ENCODE results near the gene DLG2. TPM values are rescaled to one million over a fixed set of nuclear protein-coding genes. Genes with fewer than 3 reads are reported as not detected.

DLG2 gene
- total and polyA plus RNA-seq, 2 of the 8 experiments (the other 6 are each of a cell fraction or from before 2014, with no cell fraction given): 1.7 to 14.3 TPM

- Histone ChIP-seq H2BK120ac (replicated peaks; ENCODE audit: low read depth, low read length) (no peak overlapping the region), H3K4me3 (ENCODE audit: extremely low read depth in 1 of 4, insufficient read depth in 2 of 4, low read depth in 3 of 4, low read length in 4 of 4) (no peak overlapping the region), H3K4ac (replicated peaks; ENCODE audit: insufficient read length, low read depth, low read length) (no peak overlapping the region), H4K91ac (replicated peaks; ENCODE audit: insufficient read length, low read length) (no peak overlapping the region), H3K27me3 (replicated peaks in 1 of 4; ENCODE audit: control insufficient read depth in 3 of 4, extremely low read depth in 1 of 4, insufficient read depth in 3 of 4, low read length in 3 of 4) (no peaks in the 10 kb centered on the region), H3K23ac (ENCODE audit: insufficient read length) (no peak overlapping the region), H4K5ac (ENCODE audit: insufficient read length, low read depth, low read length) (no peak overlapping the region), H3K23me2 (ENCODE audit: low read depth, low read length) (no peaks in the 10 kb centered on the region), H4K8ac (ENCODE audit: extremely low read depth, insufficient read depth, low read length) (no peak overlapping the region), H2AFZ (ENCODE audit: low read length) (no peak overlapping the region), H2BK20ac (ENCODE audit: low read length) (no peak overlapping the region), H2BK15ac (ENCODE audit: low read length) (no peak overlapping the region), H4K20me1 (replicated peaks in 1 of 2; ENCODE audit: control insufficient read depth in 1 of 2, insufficient read depth in 2 of 2, low read length in 2 of 2) (no peaks in the 10 kb centered on the region), H3K56ac (replicated peaks; ENCODE audit: insufficient read length, low read depth, low read length) (no peak overlapping the region), H3K79me2 (ENCODE audit: control insufficient read depth in 1 of 2, insufficient read depth in 2 of 2, low read length in 2 of 2) (no peaks in the 10 kb centered on the region), H3K9me3 (ENCODE audit: insufficient read depth in 2 of 2, low read depth in 1 of 2, low read length in 1 of 2) (no peaks in the 10 kb centered on the region), H3K79me1 (ENCODE audit: low read depth, low read length) (no peaks in the 10 kb centered on the region), H2BK5ac (ENCODE audit: low read depth, low read length) (no peak overlapping the region), H3K9ac (replicated peaks in 1 of 4; ENCODE audit: extremely low read depth in 1 of 4, low read depth in 3 of 4, low read length in 3 of 4) (no peak overlapping the region), H3K4me1 (replicated peaks in 1 of 4; ENCODE audit: control insufficient read depth in 3 of 4, insufficient read depth in 4 of 4, low read length in 3 of 4) (no peaks in the 10 kb centered on the region), H2BK12ac (ENCODE audit: low read depth, low read length) (no peak overlapping the region), H3K18ac (ENCODE audit: extremely low read depth, low read length) (no peak overlapping the region), H3K36me3 (ENCODE audit: control insufficient read depth in 2 of 4, insufficient read depth in 4 of 4, low read length in 3 of 4) (no peaks in the 10 kb centered on the region), H2AK5ac (ENCODE audit: low read depth, low read length) (no peak overlapping the region), H3K4me2 (ENCODE audit: insufficient read depth in 1 of 2, low read depth in 2 of 2, low read length in 2 of 2) (no peak overlapping the region), H3K14ac (ENCODE audit: insufficient read length) (no peak overlapping the region), H3K27ac (ENCODE audit: low read depth, low read length) (no peak overlapping the region)
- ChIA-PET POLR2A (ENCODE audit: partially characterized antibody) (no interaction called here), CTCF (ENCODE audit: partially characterized antibody) (interaction anchor here (0.6 to 5.8 kb wide), 3 partner anchors 155 to 229 kb away, joined by 3 to 16 read pairs (median 5); no protein-coding TSS in a partner anchor)
- TF ChIP-seq CEBPB (IDR thresholded peaks at IDR 0.05; ENCODE audit: low read depth, low read length) (peak; percentile 92), KDM4A (IDR thresholded peaks at IDR 0.05; ENCODE audit: low read depth, low read length, severe bottlenecking) (no peak), RAD21 (IDR thresholded peaks at IDR 0.05 in 1 of 2, conservative IDR thresholded peaks at IDR 0.05 in 1 of 2; ENCODE audit: low read depth in 2 of 2, low read length in 2 of 2) (no peak), CBX8 (IDR thresholded peaks at IDR 0.05; ENCODE audit: borderline replicate concordance, low read depth, low read length) (no peak), MAFK (IDR thresholded peaks at IDR 0.05; ENCODE audit: low read depth, low read length) (0 out of 2 replicates have a peak, but pooled peaks have one; percentile 36), POU5F1 (IDR thresholded peaks at IDR 0.05; ENCODE audit: low read depth, low read length) (no peak)
- DNase-seq (ENCODE audit: low read depth in 1 of 2, low spot score in 2 of 2) (no peak), FAIRE-seq (no peak)
- 94% methylated on average over 6 of the region's 6 CpGs; no CpG with 5 or more reads in 1 of the 2 experiments for WGBS, 2 experiments (ENCODE audit: extremely low coverage in 1 of 2, insufficient coverage in 1 of 2, insufficient read length in 1 of 2, insufficient replicate concordance in 2 of 2, low coverage in 1 of 2, low lambda C conversion rate in 2 of 2, missing lambda C conversion rate in 1 of 2)
These were observed 1570.3 kb downstream of the DLG2 start for GRCh38 chr11:84056653-84057376.
